Transverse colon (tissue), 4 donors: Measurements from ENCODE around the gene ACSL6.

Source experiments
- EP300 ChIP-seq: sonication (generic); formaldehyde crosslinking; IDR thresholded peaks from one replicate; pipeline ENCODE4 v1.6.1; 2017; ENCODE audit warnings: antibody characterized with exemption, low read depth
- POLR2A ChIP-seq: fragments of 450-650 bp; IDR thresholded peaks from one replicate; pipeline ENCODE4 v1.6.1; 2016; ENCODE audit warnings: antibody characterized with exemption, mild to moderate bottlenecking, moderate library complexity
- POLR2AphosphoS5 ChIP-seq, 3 donors: sonication (generic); formaldehyde crosslinking; IDR thresholded peaks; one replicate each; pipeline ENCODE4 v1.6.1; 2016; ENCODE audit warnings: antibody characterized with exemption in 3 of 3
- TF ChIP-seq, protein P1 (sequence below), 5 experiments: fragments of 200-600 bp in 3 of 5; fragments of 450-650 bp in 2 of 5; sonication (generic) in 3 of 5; IDR thresholded peaks; 1 replicate in 2 of 5; 2 replicates in 3 of 5; pipeline ENCODE4 v1.5.1; 2016 to 2017; ENCODE audit warnings: antibody characterized with exemption in 5 of 5, inconsistent platforms in 3 of 5, mild to moderate bottlenecking in 2 of 5, moderate library complexity in 1 of 5

DNA sequence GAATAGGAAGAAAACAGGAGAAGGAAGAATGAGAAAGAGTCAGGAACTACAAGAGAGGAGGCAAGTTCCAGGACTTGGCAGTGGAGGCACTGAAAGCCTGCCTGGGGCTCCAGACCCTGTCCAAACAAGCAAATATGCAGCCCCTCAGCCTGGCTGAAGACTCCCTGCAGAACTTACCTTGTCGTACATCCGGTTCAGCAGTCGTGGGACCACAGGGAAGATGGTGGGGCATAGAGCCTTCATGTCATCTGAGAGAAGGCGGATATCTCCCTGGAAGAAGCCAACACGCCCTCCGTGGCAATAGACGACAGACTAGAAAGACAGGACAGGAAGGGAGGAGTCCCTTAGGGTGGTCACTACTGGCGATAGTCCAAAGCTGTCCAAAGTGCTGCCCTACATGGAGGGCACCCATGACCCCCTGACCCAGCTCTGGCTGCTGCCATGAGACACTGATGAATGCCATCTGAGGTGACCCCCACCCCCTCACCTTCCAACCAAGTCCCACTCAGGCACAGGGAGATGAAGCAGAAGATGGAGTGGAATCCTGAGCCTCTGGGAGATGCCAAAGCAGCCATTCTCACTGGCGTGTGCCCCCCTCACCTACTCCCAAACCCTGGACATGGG, 38.3 kb downstream of the ACSL6 start:
- TF ChIP-seq EP300 (no peak), POLR2A (no peak), POLR2AphosphoS5 (IDR thresholded peaks at IDR 0.05) (no peak)
- TF ChIP-seq, protein P1, sequence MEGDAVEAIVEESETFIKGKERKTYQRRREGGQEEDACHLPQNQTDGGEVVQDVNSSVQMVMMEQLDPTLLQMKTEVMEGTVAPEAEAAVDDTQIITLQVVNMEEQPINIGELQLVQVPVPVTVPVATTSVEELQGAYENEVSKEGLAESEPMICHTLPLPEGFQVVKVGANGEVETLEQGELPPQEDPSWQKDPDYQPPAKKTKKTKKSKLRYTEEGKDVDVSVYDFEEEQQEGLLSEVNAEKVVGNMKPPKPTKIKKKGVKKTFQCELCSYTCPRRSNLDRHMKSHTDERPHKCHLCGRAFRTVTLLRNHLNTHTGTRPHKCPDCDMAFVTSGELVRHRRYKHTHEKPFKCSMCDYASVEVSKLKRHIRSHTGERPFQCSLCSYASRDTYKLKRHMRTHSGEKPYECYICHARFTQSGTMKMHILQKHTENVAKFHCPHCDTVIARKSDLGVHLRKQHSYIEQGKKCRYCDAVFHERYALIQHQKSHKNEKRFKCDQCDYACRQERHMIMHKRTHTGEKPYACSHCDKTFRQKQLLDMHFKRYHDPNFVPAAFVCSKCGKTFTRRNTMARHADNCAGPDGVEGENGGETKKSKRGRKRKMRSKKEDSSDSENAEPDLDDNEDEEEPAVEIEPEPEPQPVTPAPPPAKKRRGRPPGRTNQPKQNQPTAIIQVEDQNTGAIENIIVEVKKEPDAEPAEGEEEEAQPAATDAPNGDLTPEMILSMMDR (IDR thresholded peaks at IDR 0.05): no peak
